ENCODE results near the gene OR51B4.
"Not testable (repeated sequence)": the region's sequence is repeated elsewhere in the genome, so short reads cannot be mapped to it uniquely, and the experiment has no call there.

Gene OR51B4

DNA sequence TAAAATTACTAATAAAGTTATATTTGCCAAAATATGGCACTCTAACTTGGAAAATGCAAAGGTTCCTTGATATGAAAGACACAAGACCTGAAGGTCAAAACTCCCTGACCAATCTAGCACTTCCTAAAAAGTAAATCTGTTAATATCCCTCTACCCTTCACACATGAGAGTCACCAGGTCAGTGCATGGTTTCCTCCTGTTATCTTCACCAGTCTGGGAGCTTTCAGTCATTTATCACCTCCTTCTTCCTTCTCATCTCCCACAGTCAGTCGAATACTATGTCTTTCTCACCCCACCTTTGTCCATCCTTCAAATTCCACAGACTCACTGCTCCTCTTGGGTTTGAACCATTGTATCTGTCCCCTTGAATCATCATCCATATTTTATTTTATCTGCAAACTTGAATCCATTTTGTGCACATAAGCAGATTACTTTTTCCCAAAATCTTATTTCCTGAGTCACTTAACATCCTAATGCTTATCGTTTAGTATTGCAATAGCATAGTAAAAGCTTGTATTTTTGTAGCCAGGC, 34.6 kb downstream of the OR51B4 start:
- DNase-seq, result no peak

DNA sequence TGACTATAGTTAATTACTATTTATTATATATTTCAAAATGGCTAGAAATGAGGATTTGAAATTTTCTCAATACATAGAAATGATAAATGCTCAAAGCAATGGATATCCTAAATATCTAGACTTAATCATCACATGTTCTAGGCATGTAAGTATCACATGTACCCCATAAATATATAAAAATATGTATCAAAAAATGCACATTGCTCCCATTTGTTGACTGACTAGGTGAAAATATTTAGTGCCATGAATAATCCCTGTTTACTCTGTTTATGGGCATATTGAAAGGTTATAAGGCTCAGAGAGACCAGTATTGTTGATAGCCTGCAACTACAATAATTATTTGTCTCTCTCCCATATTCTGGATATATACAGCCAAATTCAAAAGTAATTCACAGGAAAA, 35.1 kb downstream of the OR51B4 start:
- no peak for DNase-seq

DNA sequence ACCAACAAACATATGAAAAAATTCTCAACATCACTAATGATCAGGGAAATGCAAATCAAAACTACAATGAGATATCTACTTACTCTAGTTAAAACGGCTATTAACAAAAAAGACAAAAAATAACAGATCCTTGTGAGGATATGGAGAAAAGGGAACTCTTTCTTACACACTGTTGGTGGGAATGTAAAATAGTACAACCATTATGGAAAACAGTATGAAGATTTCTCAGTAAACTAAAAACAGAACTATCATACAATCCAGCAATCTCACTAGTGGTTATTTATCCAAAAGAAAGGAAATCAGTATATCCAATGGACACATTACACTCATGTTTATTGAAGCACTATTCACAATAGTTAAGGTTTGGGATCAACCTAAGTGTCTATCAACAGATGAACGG, 35.9 kb downstream of the OR51B4 start:
- DNase-seq, result no peak

DNA sequence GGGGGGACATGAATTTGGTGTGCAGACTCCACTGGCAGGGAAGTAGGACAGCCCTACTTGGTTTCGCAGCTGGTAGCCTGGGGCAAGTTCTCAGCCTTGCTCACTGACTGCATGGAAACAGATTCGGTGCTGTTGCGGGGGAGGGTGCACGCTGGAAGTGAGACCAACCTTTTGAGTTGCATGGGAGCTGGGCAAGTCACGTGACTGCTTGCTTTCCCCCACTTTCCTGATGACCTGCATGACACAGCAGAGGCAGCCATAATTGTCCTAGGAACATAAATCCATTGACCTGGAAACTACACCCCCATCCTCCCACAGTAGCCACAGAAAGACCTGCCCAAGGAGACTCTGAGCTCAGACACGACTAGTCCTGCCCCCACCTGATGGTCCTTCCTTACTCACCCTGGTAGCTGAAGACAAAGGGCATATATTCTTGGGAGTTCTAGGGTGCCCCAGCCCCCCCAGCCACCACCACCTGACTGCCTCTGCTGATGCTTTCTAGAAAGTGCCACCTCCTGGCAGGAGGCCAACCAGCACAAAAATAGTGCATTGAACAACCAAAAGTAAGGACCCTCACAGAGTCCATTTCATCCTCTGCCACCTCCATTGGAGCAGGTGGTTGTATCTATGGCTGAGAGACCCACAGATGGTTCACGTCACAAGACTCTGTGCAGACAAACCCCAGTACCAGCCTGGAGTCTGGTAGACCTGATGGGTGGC, 43.0 kb downstream of the OR51B4 start:
- DNase-seq, result no peak

DNA sequence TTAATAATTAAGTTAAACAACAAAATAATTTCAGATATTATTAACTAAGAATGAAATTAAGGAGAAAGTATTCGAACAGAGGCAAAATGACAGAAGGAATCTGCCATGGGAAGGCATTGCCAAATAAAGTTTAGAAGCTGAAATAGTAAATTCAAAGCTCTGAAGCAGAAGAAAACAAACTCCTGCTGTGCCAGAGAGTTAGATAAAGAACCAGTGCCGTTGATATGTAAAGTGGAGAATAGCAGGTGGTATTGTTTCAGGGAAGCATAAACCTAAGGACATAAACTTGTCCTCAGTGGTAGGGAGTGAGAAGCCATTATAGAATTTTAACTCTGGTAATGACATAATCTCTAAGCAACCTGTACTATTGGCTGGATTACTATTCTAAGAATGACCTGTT, 44.5 kb downstream of the OR51B4 start:
- no peak for DNase-seq

DNA sequence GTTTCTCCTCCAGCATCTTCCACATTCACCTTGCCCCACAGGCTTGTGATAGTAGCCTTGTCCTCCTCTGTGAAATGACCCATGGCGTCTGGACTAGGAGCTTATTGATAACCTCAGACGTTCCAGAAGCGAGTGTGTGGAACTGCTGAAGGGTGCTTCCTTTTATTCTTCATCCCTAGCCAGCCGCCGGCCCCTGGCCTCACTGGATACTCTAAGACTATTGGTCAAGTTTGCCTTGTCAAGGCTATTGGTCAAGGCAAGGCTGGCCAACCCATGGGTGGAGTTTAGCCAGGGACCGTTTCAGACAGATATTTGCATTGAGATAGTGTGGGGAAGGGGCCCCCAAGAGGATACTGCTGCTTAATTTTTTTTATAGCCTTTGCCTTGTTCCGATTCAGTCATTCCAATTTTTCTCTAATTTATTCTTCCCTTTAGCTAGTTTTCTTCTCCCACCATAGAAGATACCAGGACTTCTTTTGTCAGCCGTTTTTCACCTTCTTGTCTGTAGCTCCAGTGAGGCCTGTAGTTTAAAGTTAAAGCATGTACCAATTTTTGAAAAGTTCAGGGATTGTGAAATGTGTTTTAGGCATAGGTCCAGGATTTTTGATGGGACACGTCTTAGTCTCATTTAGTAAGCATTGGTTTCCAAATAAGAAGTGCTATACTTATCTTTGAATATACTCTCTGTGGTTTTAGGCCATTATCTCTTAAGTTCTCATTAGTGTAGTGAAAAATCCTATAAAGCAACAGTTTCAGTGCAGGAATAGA, 46.9 kb downstream of the OR51B4 start, which contains the start of gene HBG2:
HBG2 (minus strand) TSS at position 136 of the 768 bp plus-strand sequence; CDS start at position 83, 53 bp downstream.
- DNase-seq, result not testable (repeated sequence)

DNA sequence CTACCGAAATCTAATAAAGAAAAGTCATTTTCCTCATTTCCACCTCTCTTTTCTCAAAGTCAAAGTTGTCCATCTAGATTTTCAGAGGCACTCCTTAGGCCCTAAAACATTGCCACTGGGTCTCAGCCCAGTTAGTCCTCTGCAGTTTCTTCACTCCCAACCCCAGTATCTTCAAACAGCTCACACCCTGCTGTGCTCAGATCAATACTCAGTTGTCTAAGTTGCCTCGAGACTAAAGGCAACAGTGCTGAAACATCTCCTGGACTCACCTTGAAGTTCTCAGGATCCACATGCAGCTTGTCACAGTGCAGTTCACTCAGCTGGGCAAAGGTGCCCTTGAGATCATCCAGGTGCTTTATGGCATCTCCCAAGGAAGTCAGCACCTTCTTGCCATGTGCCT, 47.7 kb downstream of the OR51B4 start:
- DNase-seq, result not testable (repeated sequence)

DNA sequence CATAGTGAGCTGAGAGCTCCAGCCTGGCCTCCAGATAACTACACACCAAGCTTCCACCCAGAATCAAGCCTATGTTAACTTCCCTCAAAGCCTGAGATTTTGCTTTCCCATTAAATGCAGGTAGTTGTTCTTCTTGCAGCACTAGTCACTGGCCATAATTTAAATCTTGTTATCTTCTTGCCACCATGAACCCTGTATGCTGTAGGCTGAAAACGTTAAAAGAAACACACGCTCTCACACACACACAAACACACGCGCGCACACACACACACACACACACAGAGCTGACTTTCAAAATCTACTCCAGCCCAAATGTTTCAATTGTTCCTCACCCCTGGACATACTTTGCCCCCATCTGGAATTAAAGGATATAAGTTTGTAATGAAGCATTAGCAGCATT, 48.3 kb downstream of the OR51B4 start:
- DNase-seq, result not testable (repeated sequence)

DNA sequence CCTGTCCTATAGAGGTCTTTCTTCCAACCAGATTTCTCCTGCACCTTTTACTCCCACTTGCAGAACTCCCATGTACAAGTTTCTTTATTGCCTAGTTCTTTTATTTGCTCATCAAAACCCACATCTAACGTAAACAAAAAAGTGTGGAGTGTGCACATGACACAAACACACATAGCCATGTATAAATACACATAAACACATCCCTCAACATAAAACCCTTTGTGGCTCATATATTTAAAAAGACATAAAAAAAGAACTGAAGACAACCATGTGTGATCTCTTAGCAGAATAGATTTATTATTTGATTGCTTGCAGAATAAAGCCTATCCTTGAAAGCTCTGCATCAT, 48.9 kb downstream of the OR51B4 start:
- no peak for DNase-seq

DNA sequence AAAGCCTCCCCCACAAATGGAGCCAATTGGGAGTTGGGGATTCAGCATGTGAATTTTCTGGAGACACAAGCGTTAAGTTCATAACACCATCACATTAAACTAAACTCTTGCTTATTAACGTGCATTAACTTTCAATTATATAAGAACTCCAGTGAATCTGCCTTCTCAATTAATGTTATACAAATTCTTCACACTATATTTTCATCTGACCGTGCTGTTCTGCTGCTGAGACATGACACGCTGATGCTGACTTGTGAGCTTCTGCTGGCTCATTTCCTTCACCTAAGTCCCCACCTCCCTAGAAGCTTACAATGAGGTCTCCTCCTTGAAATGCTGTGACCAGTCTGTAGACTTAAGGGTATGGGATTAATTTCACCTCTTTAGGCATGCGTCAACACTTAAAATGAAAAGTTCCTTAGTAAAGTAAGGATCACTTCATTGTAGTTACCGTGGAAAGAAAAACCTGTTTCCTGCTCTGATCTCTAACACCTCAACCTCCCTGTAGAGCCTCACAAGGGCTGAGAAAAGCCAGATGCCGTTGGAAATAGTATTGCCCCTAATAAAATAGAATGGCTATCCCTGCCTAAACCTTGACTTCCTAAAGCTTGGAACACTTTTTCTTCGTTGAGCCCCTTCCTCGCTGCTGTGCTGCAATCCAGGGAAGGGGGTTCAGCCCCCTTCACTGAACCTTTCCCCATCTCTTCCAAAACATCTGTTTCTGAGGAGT, 49.4 kb downstream of the OR51B4 start:
- DNase-seq, result no peak

DNA sequence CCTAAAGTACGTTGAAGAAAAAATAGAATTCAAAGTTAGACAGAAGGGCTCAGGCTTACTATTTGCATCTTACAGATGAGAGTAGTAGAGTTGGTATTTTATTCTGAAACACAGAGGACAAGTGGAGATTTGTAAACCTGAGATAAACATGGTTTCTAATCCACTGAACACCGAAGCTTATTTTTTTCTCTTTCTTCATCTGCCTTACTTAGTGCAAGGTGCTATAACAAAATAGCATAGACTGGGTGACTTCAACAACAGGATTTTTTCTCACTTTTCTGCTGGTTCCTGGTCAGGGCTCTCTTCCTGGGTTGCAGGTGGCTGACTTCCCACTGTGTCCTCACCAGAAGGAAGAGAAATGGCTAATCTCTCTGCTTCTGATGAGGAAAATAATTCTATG, 50.0 kb downstream of the OR51B4 start:
- DNase-seq, result no peak
